HepG2 (cell line): ENCODE data around the gene CACNA1I. TPM values are rescaled to one million over a fixed set of nuclear protein-coding genes. Genes with fewer than 3 reads are reported as not detected.

ENCODE experiments used
- GATA4 ChIP-seq: sonication (generic); IDR thresholded peaks from 2 replicates; pipeline ENCODE4 v1.6.1; 2016; ENCODE audit warnings: antibody characterized with exemption, low read depth, borderline replicate concordance
- HDAC1 ChIP-seq: sonication (generic); formaldehyde crosslinking; IDR thresholded peaks from 2 replicates; pipeline ENCODE4 v1.5.1; 2020; ENCODE audit warnings: mild to moderate bottlenecking, missing genetic modification reagents
- HNF4G ChIP-seq, 2 experiments: sonication (generic) in 1 of 2; formaldehyde crosslinking in 1 of 2; IDR thresholded peaks; 2 replicates each; pipeline versions ENCODE4 v1.4.0 to v1.6.1; 2011 to 2020; ENCODE audit warnings: borderline replicate concordance in 2 of 2, low read depth in 2 of 2, mild to moderate bottlenecking in 2 of 2, low read length in 1 of 2, missing genetic modification reagents in 1 of 2, moderate library complexity in 1 of 2
- IKZF5 ChIP-seq: IDR thresholded peaks from 2 replicates; pipeline ENCODE4 v1.6.1; 2018; ENCODE audit warnings: missing genetic modification reagents, mild to moderate bottlenecking, missing compliant biosample characterization
- PRDM10 ChIP-seq: sonication (generic); formaldehyde crosslinking; IDR thresholded peaks from 2 replicates; pipeline ENCODE4 v1.4.0; 2020; ENCODE audit warnings: low read depth, missing genetic modification reagents
- PRDM4 ChIP-seq: sonication (generic); formaldehyde crosslinking; IDR thresholded peaks from 2 replicates; pipeline ENCODE4 v1.9.0; 2021; ENCODE audit warnings: missing genetic modification reagents, borderline replicate concordance
- SOX5 ChIP-seq: IDR thresholded peaks from 2 replicates; pipeline ENCODE4 v1.6.1; 2016; ENCODE audit warnings: borderline replicate concordance
- SRF ChIP-seq: IDR thresholded peaks from 2 replicates; pipeline ENCODE4 v1.6.1; 2011; ENCODE audit warnings: mild to moderate bottlenecking, low read depth, low read length, moderate library complexity
- STAT6 ChIP-seq: sonication (generic); formaldehyde crosslinking; IDR thresholded peaks from 2 replicates; pipeline ENCODE4 v1.4.0; 2020; ENCODE audit warnings: missing genetic modification reagents, mild to moderate bottlenecking, borderline replicate concordance
- THAP9 ChIP-seq: sonication (generic); formaldehyde crosslinking; IDR thresholded peaks from 2 replicates; pipeline ENCODE4; 2020; ENCODE audit warnings: missing genetic modification reagents, mild to moderate bottlenecking, borderline replicate concordance
- ZNF292 ChIP-seq: sonication (generic); formaldehyde crosslinking; IDR thresholded peaks from 2 replicates; pipeline ENCODE4 v1.8.1; 2022; ENCODE audit warnings: mild to moderate bottlenecking, low read depth, missing genetic modification reagents, borderline replicate concordance
- ZNF331 ChIP-seq: sonication (generic); formaldehyde crosslinking; IDR thresholded peaks from 2 replicates; pipeline ENCODE4 v1.4.0; 2020; ENCODE audit warnings: missing genetic modification reagents
- polyA plus RNA-seq, 8 experiments: library from polyadenylated mRNA; depleted of rRNA in 3 of 8; stranded (reverse) in 7 of 8; unstranded in 1 of 8; fragments of >200 nt; fragmentation: Illumina TruSeq in 4 of 8; extraction: Trizol in 4 of 8; gene quantifications; 2 replicates each; pipeline versions ENCODE4 v1.2.1 to v1.2.3, GENCODE V29; 2011 to 2016; ENCODE audit warnings: low read depth in 4 of 8, missing spikeins in 1 of 8, mixed read lengths in 1 of 8; ENCODE audit not compliant: insufficient read depth in 1 of 8
- total RNA-seq, 5 experiments: library from RNA; depleted of rRNA; stranded (reverse); fragments of >200 nt; fragmentation: Illumina TruSeq; extraction: Trizol; gene quantifications; 2 replicates each; pipeline ENCODE4 v1.2.3, GENCODE V29; 2016; ENCODE audit warnings: low read depth in 1 of 5

CACNA1I gene
- total and polyA plus RNA-seq, 2 of the 13 experiments (the other 11 are each of a cell fraction or from before 2014, with no cell fraction given), result not detected

GRCh38 chr22:39528681-39529486 lies 41.7 kb upstream of the CACNA1I start (continued):
- TF ChIP-seq PRDM10 (CRISPR knock-in tag), result 0 out of 2 replicates have a peak, but pooled peaks have one; percentile 32
- TF ChIP-seq GATA4, result no peak
- TF ChIP-seq SOX5 (CRISPR knock-in tag), result no peak; the same call in 1 of the 2 replicates
- no peak for TF ChIP-seq PRDM4 (CRISPR knock-in tag)
- TF ChIP-seq HNF4G (IDR thresholded peaks at IDR 0.05; ENCODE audit: borderline replicate concordance, low read depth, low read length), result no peak; the same call in 1 of the 2 replicates
- TF ChIP-seq HNF4G (CRISPR knock-in tag; IDR thresholded peaks at IDR 0.05; ENCODE audit: borderline replicate concordance, low read depth), result peak; percentile 61; the same call in 1 of the 2 replicates
- TF ChIP-seq ZNF331 (CRISPR knock-in tag), result peak; percentile 88
- no peak for TF ChIP-seq SRF
- peak; percentile 57; the same call in 1 of the 2 replicates for TF ChIP-seq STAT6 (CRISPR knock-in tag)
- no peak for TF ChIP-seq ZNF292 (CRISPR knock-in tag)
- peak; percentile 70; the same call in 1 of the 2 replicates for TF ChIP-seq IKZF5 (CRISPR knock-in tag)
- peak; percentile 80; the same call in 1 of the 2 replicates for TF ChIP-seq HDAC1 (CRISPR knock-in tag)
- TF ChIP-seq THAP9 (CRISPR knock-in tag), result peak; percentile 51; the same call in 1 of the 2 replicates
